Measurements from ENCODE around the gene VIM.

VIM gene

DNA sequence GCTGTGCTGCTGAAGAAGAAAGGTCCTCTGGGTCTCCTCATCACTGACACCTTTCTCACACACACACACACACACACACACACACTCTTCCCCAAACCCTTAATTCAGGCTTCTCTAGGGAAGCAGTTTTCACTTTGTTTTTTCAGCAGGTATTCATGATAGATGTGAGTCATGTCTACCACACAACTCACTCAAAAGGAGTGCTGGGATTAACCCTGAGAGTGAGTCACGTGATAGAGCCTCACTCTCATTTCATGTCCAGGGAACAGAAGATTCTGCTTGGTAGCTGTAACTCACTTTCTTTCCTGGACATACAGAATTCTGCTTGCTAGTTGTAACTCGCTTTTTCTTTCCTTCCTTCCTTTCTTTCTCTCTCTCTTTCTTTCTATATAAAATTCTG lies 45.4 kb downstream of the VIM start:
- Histone ChIP-seq H3K4me3 (replicated peaks; ENCODE audit: insufficient read depth, low read length) (no peak overlapping the region), H3K27ac (replicated peaks) (no peak overlapping the region), H3K27me3 (ENCODE audit: insufficient read depth, poor library complexity, severe bottlenecking) (no peaks in the 10 kb centered on the region)
- TF ChIP-seq GABPA (IDR thresholded peaks at IDR 0.05; ENCODE audit: low read depth): no peak
- no peak for TF ChIP-seq SPI1 (IDR thresholded peaks at IDR 0.05; ENCODE audit: borderline replicate concordance, low read depth)
- no peak for TF ChIP-seq POLR2AphosphoS5 (IDR thresholded peaks at IDR 0.05; ENCODE audit: low read depth)
- TF ChIP-seq, protein P1, sequence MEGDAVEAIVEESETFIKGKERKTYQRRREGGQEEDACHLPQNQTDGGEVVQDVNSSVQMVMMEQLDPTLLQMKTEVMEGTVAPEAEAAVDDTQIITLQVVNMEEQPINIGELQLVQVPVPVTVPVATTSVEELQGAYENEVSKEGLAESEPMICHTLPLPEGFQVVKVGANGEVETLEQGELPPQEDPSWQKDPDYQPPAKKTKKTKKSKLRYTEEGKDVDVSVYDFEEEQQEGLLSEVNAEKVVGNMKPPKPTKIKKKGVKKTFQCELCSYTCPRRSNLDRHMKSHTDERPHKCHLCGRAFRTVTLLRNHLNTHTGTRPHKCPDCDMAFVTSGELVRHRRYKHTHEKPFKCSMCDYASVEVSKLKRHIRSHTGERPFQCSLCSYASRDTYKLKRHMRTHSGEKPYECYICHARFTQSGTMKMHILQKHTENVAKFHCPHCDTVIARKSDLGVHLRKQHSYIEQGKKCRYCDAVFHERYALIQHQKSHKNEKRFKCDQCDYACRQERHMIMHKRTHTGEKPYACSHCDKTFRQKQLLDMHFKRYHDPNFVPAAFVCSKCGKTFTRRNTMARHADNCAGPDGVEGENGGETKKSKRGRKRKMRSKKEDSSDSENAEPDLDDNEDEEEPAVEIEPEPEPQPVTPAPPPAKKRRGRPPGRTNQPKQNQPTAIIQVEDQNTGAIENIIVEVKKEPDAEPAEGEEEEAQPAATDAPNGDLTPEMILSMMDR (IDR thresholded peaks at IDR 0.05; ENCODE audit: insufficient read depth, low read length): no peak
- DNase-seq (ENCODE audit: low read depth in 1 of 2, low spot score in 1 of 2): no peak

DNA sequence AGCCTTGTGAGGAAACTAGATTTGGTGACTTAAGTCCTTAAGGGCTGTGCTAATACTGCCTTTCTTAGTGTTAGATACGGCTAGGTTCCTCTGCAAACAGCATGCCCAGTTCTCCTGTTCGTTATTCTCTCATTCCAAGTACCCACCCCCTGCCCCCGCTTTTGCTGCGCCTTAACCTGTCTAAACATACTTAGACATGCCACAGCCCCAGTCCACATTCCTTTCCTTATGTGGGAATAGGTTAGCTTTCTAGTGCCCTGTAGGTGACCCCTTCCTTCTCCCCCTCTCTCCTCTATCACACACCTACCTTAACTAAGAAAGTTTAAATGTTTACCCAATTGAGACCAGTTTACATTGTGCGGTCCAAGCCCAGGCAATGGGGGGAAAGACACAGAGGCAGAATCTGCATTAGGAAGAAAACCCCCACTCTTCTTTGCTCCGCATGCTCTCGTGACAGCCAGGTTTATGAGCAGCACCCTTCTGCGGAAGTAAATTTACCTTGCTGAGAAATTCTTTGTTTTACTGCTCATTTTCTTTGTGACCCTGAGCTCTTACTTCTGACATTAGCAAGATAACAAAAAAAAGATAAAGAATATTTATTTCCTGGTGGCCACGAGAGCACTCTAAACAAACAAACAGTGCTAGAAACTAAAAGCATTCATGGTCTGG lies 48.8 kb downstream of the VIM start:
- H3K27ac ChIP-seq (replicated peaks): no peak overlapping the region
- TF ChIP-seq SPI1 (IDR thresholded peaks at IDR 0.05; ENCODE audit: borderline replicate concordance, low read depth) (no peak), GABPA (IDR thresholded peaks at IDR 0.05; ENCODE audit: low read depth) (no peak), REST (IDR thresholded peaks at IDR 0.05; ENCODE audit: insufficient replicate concordance, low read depth) (no peak), POLR2AphosphoS5 (IDR thresholded peaks at IDR 0.05; ENCODE audit: low read depth) (no peak)
- TF ChIP-seq, protein P1 (IDR thresholded peaks at IDR 0.05; ENCODE audit: insufficient read depth, low read length): no peak

DNA sequence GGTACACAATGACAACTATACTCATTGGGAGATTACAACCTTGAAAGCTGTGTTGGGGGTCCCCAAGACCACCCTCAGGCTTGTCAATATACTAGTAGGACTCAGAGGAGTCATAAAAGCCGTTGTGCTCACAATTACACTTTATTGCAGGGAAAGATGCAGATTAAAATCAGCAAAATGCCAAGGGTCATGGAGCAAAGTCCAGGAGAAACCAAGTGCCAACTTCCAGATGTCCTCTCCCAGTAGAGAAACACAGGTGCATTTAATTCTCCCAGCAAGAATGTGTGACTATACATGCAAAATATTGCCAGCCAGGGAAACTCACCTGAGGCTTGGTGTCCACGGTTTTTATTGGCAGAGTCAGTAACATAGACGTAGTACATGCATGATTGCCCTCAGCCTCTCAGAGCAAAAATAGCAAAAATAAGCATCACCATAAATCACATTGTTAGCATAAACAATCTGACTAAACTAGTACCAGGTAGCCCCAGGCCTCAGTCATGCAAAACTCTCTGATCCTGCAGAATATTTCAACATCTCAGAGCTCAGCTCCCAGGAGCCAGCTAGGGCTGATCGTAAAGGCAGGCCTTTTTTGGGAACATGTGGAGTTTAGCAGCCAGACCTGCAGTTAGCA lies 50.7 kb downstream of the VIM start:
- TF ChIP-seq POLR2AphosphoS5 (IDR thresholded peaks at IDR 0.05; ENCODE audit: low read depth): no peak
- TF ChIP-seq, protein P1 (IDR thresholded peaks at IDR 0.05; ENCODE audit: insufficient read depth, low read length): no peak
- TF ChIP-seq GABPA (IDR thresholded peaks at IDR 0.05; ENCODE audit: low read depth): no peak
- TF ChIP-seq REST (IDR thresholded peaks at IDR 0.05; ENCODE audit: insufficient replicate concordance, low read depth): no peak
- TF ChIP-seq SPI1 (IDR thresholded peaks at IDR 0.05; ENCODE audit: borderline replicate concordance, low read depth): no peak
- Histone ChIP-seq H3K27me3 (ENCODE audit: insufficient read depth, poor library complexity, severe bottlenecking) (no peaks in the 10 kb centered on the region), H3K27ac (replicated peaks) (no peak overlapping the region), H3K4me3 (replicated peaks; ENCODE audit: insufficient read depth, low read length) (no peak overlapping the region)
- no peak for DNase-seq (ENCODE audit: low read depth in 1 of 2, low spot score in 1 of 2)

More for the DNA sequence above, 48.8 kb downstream of the VIM start:
- H3K4me3 ChIP-seq (replicated peaks; ENCODE audit: insufficient read depth, low read length): no peak overlapping the region
- H3K27me3 ChIP-seq (ENCODE audit: insufficient read depth, poor library complexity, severe bottlenecking): no peaks in the 10 kb centered on the region
- DNase-seq (ENCODE audit: low read depth in 1 of 2, low spot score in 1 of 2): no peak
